Kidney epithelial cell (primary cell): Measurements from ENCODE around the gene BBS7. TPM values are rescaled to one million over a fixed set of nuclear protein-coding genes. Genes with fewer than 3 reads are reported as not detected.

Source experiments
- DNase-seq: peaks from one replicate; pipeline ENCODE4 v3.0.0-alpha.2; 2010; ENCODE audit warnings: low read depth
- H3K27me3 ChIP-seq: 2 replicates; pipeline ENCODE4 v1.6.0; 2011; ENCODE audit warnings: low read length; ENCODE audit not compliant: control insufficient read depth, insufficient read depth
- H3K36me3 ChIP-seq: 2 replicates; pipeline ENCODE4 v1.5.1; 2011; ENCODE audit warnings: low read length; ENCODE audit not compliant: control insufficient read depth, insufficient read depth
- H3K4me3 ChIP-seq: 2 replicates; pipeline ENCODE4 v1.5.1; 2011; ENCODE audit warnings: low read depth, mild to moderate bottlenecking, control low read depth, low read length
- total RNA-seq: library from RNA; depleted of rRNA; stranded (reverse); fragments of >200 nt; gene quantifications from 2 replicates; pipeline ENCODE4 v1.2.3, GENCODE V29; 2015
- TF ChIP-seq, protein P1 (sequence below): IDR thresholded peaks from 2 replicates; pipeline ENCODE4 v1.5.1; 2011; ENCODE audit warnings: mild to moderate bottlenecking, moderate library complexity, low read length, control low read depth, inconsistent platforms; ENCODE audit not compliant: insufficient read depth, poor library complexity, severe bottlenecking

Gene BBS7
- total RNA-seq, 1 donor from 2014 or later: 31.5 TPM

GRCh38 chr4:121796283-121796682 is 74.0 kb downstream of the BBS7 start:
- Histone ChIP-seq H3K36me3 (no peaks in the 10 kb centered on the region), H3K4me3 (no peak overlapping the region), H3K27me3 (no peaks in the 10 kb centered on the region)
- DNase-seq: no peak
- TF ChIP-seq, protein P1, sequence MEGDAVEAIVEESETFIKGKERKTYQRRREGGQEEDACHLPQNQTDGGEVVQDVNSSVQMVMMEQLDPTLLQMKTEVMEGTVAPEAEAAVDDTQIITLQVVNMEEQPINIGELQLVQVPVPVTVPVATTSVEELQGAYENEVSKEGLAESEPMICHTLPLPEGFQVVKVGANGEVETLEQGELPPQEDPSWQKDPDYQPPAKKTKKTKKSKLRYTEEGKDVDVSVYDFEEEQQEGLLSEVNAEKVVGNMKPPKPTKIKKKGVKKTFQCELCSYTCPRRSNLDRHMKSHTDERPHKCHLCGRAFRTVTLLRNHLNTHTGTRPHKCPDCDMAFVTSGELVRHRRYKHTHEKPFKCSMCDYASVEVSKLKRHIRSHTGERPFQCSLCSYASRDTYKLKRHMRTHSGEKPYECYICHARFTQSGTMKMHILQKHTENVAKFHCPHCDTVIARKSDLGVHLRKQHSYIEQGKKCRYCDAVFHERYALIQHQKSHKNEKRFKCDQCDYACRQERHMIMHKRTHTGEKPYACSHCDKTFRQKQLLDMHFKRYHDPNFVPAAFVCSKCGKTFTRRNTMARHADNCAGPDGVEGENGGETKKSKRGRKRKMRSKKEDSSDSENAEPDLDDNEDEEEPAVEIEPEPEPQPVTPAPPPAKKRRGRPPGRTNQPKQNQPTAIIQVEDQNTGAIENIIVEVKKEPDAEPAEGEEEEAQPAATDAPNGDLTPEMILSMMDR: no peak

DNA sequence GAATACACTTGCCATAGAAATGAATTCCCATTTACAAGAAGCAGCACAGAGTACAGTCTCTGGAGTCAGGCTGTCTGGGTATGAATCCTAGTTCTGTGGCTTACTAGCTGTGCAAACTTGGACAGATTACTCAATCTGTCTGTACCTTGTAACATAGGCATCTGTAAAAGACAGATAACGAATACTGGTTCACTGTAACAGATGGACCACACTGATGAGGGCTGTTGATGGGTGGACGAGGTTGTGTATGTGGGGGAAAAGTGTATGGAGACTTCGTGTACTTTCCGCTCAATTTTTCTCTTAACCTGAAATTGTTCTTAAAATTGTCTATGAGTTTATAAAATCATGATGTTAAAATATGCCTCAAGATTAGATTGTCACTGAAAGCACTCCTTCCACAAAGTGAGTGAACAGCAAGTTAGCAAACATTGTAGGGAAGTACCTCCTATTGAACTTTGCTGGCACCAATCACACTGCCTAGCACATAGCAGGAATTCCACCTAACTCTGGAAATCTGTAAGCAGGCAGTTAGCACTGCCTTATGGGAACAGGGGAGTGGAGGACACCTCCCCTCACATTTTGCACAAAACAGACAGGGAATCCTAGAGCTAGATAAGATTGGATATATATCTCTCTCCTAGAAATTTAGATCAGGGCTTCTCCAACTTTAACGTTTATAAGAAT is 75.6 kb downstream of the BBS7 start:
- no peak for DNase-seq
- TF ChIP-seq, protein P1: no peak
- H3K27me3 ChIP-seq: no peaks in the 10 kb centered on the region
- no peak overlapping the region for H3K4me3 ChIP-seq
- H3K36me3 ChIP-seq: no peaks in the 10 kb centered on the region

- no peaks in the 10 kb centered on the region for H3K36me3 ChIP-seq
- DNase-seq: no peak
- no peaks in the 10 kb centered on the region for H3K27me3 ChIP-seq
- TF ChIP-seq, protein P1: no peak
- H3K4me3 ChIP-seq: no peak overlapping the region
These were observed 77.3 kb downstream of the BBS7 start for GRCh38 chr4:121792966-121793365.

DNA sequence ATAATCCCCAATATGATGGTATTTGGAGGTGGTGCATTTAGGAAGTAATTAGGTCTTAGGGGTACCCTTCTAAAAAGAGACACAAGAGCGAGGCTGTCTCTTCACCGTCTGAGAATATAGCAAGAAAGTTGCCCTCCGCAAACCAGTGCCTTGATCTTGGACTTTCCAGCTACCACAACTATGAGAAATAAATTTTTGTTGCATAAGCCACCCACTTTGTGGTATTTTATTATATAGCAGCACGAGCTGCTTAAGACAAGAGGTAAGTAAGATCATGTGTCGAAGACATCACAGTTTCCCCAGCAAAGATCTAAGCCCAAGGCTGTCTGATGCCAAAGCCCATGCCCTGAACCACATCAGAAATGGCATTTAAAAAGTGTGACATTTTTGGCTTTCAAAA is 78.8 kb downstream of the BBS7 start:
- TF ChIP-seq, protein P1: no peak
- no peaks in the 10 kb centered on the region for H3K36me3 ChIP-seq
- H3K27me3 ChIP-seq: no peaks in the 10 kb centered on the region
- DNase-seq: no peak
- H3K4me3 ChIP-seq: no peak overlapping the region

DNA sequence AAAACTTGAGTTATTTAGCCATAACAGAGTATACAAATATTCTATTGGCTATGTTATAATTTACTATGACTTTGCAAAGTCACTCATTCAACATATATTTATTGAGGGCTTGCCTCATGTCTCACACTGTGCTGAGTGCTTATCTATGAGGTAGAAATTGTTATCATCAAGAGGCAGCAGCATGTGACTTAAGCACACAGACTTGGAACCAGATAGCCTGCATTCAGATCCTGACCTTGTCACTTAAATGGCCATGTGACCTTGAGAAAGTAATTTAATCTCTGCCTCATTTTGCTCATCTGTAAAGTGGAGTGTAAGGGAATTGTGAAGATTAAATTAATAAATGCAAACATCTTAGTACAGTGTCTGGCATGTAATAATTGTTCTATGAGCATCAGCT is 79.3 kb downstream of the BBS7 start:
- DNase-seq: no peak
- no peaks in the 10 kb centered on the region for H3K27me3 ChIP-seq
- H3K36me3 ChIP-seq: no peaks in the 10 kb centered on the region
- TF ChIP-seq, protein P1: no peak
- H3K4me3 ChIP-seq: no peak overlapping the region
